Measurements from ENCODE around the gene PCDHB3. TPM values are rescaled to one million over a fixed set of nuclear protein-coding genes. Genes with fewer than 3 reads are reported as not detected.
"Not testable (repeated sequence)": the region's sequence is repeated elsewhere in the genome, so short reads cannot be mapped to it uniquely, and the experiment has no call there.

Gene PCDHB3
- total RNA-seq, 2 donors from 2014 or later: not detected

GRCh38 chr5:141152096-141152495 is 51.8 kb downstream of the PCDHB3 start:
- H3K4me1 Mint-ChIP-seq (ENCODE audit: low read depth in 2 of 2); ATAC-seq; H3K27ac Mint-ChIP-seq; H3K9me3 Mint-ChIP-seq; H3K4me3 Mint-ChIP-seq; DNase-seq (ENCODE audit: low spot score): not testable (repeated sequence)
- Mint-ChIP-seq H3K27me3 (peaks cover 2 to 16% of the 10 kb centered on the region in 2 donors), H3K36me3 (peaks cover 16% of the 10 kb centered on the region)

Other genes starting within 250 kb of the PCDHB3 start
- not detected for gene PCDHA10, start 244.6 kb upstream of the PCDHB3 start, total RNA-seq
- gene PCDHA11, start 231.5 kb upstream of the PCDHB3 start, total RNA-seq: not detected
- gene PCDHA12, start 225.2 kb upstream of the PCDHB3 start, total RNA-seq: not detected
- not detected for gene PCDHA13, start 218.3 kb upstream of the PCDHB3 start, total RNA-seq
- gene PCDHAC1, start 174.2 kb upstream of the PCDHB3 start, total RNA-seq: not detected
- not detected for gene PCDHAC2, start 134.0 kb upstream of the PCDHB3 start, total RNA-seq
- gene PCDHB1, start 49.1 kb upstream of the PCDHB3 start, total RNA-seq: not detected
- not detected for gene PCDHB2, start 5.9 kb upstream of the PCDHB3 start, total RNA-seq
- gene PCDHB4, start 21.3 kb downstream of the PCDHB3 start, total RNA-seq: not detected
- gene PCDHB5, start 34.7 kb downstream of the PCDHB3 start, total RNA-seq: not detected
- gene PCDHB6, start 49.6 kb downstream of the PCDHB3 start, total RNA-seq: not detected
- not detected for gene PCDHB7, start 72.2 kb downstream of the PCDHB3 start, total RNA-seq
- gene PCDHB8, start 77.3 kb downstream of the PCDHB3 start, total RNA-seq: not detected
- gene PCDHB16, start 81.9 kb downstream of the PCDHB3 start, total RNA-seq: not detected
- gene PCDHB9, start 86.7 kb downstream of the PCDHB3 start, total RNA-seq: under 1 TPM in 1 of 2 donors, not detected in 1; 0.17 TPM
- not detected for gene PCDHB10, start 91.9 kb downstream of the PCDHB3 start, total RNA-seq
- gene PCDHB11, start 99.2 kb downstream of the PCDHB3 start, total RNA-seq: not detected
- not detected for gene PCDHB12, start 108.2 kb downstream of the PCDHB3 start, total RNA-seq
- under 1 TPM in 1 of 2 donors, not detected in 1; 0.10 TPM for gene PCDHB13, start 113.4 kb downstream of the PCDHB3 start, total RNA-seq
- gene PCDHB14, start 122.9 kb downstream of the PCDHB3 start, total RNA-seq: not detected
- gene PCDHB15, start 144.9 kb downstream of the PCDHB3 start, total RNA-seq: not detected
- gene SLC25A2, start 203.6 kb downstream of the PCDHB3 start, total RNA-seq: 1 to 10 TPM in 1 of 2 donors, under 1 TPM in 1; 0.67 to 2.2 TPM
- 10 to 100 TPM; 52.5 to 63.5 TPM for gene TAF7, start 220.3 kb downstream of the PCDHB3 start, total RNA-seq
- gene PCDHGA1, start 230.0 kb downstream of the PCDHB3 start, total RNA-seq: under 1 TPM in 1 of 2 donors, not detected in 1; 0.07 TPM
- not detected for gene PCDHGA2, start 238.3 kb downstream of the PCDHB3 start, total RNA-seq
- not detected for gene PCDHGA3, start 243.4 kb downstream of the PCDHB3 start, total RNA-seq
- under 1 TPM; 0.12 to 0.17 TPM for gene PCDHGB1, start 249.6 kb downstream of the PCDHB3 start, total RNA-seq

Measured in natural killer cell treated with Interleukin-12 subunit alpha and Interleukin-12 subunit beta and Interleukin-15 and Interleukin-18, amount 100 ng/mL, for 72 hours (primary cell).